ENCODE data around the gene SRM. TPM values are rescaled to one million over a fixed set of nuclear protein-coding genes. Genes with fewer than 3 reads are reported as not detected.

SRM gene
- total RNA-seq, 1 donor: 24.6 TPM

- DNase-seq (ENCODE audit: low read depth): no peak
- TF ChIP-seq, protein P1, sequence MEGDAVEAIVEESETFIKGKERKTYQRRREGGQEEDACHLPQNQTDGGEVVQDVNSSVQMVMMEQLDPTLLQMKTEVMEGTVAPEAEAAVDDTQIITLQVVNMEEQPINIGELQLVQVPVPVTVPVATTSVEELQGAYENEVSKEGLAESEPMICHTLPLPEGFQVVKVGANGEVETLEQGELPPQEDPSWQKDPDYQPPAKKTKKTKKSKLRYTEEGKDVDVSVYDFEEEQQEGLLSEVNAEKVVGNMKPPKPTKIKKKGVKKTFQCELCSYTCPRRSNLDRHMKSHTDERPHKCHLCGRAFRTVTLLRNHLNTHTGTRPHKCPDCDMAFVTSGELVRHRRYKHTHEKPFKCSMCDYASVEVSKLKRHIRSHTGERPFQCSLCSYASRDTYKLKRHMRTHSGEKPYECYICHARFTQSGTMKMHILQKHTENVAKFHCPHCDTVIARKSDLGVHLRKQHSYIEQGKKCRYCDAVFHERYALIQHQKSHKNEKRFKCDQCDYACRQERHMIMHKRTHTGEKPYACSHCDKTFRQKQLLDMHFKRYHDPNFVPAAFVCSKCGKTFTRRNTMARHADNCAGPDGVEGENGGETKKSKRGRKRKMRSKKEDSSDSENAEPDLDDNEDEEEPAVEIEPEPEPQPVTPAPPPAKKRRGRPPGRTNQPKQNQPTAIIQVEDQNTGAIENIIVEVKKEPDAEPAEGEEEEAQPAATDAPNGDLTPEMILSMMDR (IDR thresholded peaks at IDR 0.05; ENCODE audit: insufficient read depth, low read depth, low read length): no peak
Measured at GRCh38 chr1:11031624-11032262, 28.1 kb downstream of the SRM start.

DNA sequence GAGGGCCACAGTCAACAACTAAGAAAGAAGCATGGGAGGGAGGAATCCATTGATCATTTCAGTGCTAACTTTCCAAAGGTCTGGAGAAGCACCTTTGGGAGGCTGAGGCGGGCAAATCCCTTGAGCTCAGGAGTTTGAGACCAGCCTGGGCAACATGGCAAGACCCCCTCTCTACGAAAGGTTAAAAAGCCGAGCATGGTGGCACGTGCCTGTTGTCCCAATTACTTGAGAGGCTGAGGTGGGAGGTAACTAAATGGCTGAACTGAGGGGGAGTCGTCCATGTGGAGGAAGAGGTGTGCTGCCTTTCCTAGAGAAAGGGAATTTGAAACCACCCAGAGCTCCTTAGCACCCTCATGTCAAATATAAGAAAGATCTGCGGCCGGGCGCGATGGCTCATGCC lies 29.0 kb downstream of the SRM start:
- TF ChIP-seq, protein P1 (IDR thresholded peaks at IDR 0.05; ENCODE audit: insufficient read depth, low read depth, low read length): no peak
- H3K4me3 ChIP-seq (ENCODE audit: low read depth, low read length): no peak overlapping the region
- DNase-seq (ENCODE audit: low read depth): no peak

More at GRCh38 chr1:11031624-11032262, 28.1 kb downstream of the SRM start:
- no peak overlapping the region for H3K4me3 ChIP-seq (ENCODE audit: low read depth, low read length)

DNA sequence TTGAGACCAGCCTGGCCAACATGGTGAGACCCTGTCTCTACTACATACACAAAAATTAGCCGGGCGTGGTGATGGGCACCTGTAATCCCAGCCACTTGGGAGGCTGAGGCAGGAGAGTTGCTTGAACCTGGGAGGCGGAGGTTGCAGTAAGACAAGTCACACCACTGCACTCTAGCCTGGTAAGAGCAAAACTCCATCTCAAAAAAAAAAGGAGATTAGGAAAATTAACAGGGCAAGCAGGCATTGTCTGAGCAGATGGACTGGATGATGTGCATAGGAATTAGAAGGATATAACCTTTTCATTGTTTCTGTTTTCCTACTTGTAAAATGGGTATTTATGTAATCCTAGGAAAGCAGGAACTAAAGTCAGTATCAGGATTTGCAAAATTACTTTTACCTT lies 31.8 kb downstream of the SRM start:
- no peak for DNase-seq (ENCODE audit: low read depth)
- TF ChIP-seq, protein P1 (IDR thresholded peaks at IDR 0.05; ENCODE audit: insufficient read depth, low read depth, low read length): no peak
- no peak overlapping the region for H3K4me3 ChIP-seq (ENCODE audit: low read depth, low read length)

DNA sequence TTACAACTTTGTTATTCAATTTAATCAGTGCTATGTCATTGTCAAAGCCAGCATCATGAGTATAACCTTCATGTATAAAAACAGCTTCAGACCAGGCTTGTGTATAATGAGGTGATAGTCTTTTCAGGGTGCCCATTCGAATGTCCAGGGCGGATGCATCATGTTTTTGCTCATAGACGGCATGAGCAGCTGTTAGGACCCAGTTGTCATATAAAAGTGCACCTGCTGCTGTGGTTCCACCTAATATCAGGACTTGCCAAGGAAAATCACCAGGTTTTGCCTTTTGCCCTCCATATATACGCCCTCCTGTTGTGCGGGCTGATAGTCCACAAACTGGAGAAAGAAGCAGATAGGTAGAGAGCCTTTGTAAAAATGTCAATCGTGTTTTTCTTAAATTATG lies 32.5 kb downstream of the SRM start:
- DNase-seq (ENCODE audit: low read depth): no peak
- TF ChIP-seq, protein P1 (IDR thresholded peaks at IDR 0.05; ENCODE audit: insufficient read depth, low read depth, low read length): no peak
- no peak overlapping the region for H3K4me3 ChIP-seq (ENCODE audit: low read depth, low read length)

DNA sequence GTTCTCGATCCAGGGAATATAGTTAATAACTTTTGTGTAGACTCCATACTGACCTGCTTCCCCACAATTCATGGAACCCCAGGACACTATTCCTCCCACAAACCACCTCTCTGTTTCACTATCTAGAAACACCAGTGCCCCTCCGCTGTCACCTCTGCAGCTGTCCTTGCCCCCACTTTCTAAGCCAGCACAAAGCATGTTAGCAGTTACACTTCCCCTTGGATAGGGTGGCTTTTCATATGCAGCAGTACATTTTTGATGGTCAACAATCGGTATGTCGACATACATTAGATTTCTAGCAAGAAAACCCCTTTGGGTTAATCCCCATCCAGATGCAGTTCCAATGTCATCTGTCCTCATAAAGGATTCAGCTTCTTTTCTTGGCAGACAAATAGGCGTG lies 32.9 kb downstream of the SRM start:
- no peak for DNase-seq (ENCODE audit: low read depth)
- H3K4me3 ChIP-seq (ENCODE audit: low read depth, low read length): no peak overlapping the region
- TF ChIP-seq, protein P1 (IDR thresholded peaks at IDR 0.05; ENCODE audit: insufficient read depth, low read depth, low read length): no peak

GRCh38 chr1:11026052-11026451 lies 33.8 kb downstream of the SRM start:
- H3K4me3 ChIP-seq (ENCODE audit: low read depth, low read length): no peak overlapping the region
- DNase-seq (ENCODE audit: low read depth): no peak
- TF ChIP-seq, protein P1 (IDR thresholded peaks at IDR 0.05; ENCODE audit: insufficient read depth, low read depth, low read length): no peak

DNA sequence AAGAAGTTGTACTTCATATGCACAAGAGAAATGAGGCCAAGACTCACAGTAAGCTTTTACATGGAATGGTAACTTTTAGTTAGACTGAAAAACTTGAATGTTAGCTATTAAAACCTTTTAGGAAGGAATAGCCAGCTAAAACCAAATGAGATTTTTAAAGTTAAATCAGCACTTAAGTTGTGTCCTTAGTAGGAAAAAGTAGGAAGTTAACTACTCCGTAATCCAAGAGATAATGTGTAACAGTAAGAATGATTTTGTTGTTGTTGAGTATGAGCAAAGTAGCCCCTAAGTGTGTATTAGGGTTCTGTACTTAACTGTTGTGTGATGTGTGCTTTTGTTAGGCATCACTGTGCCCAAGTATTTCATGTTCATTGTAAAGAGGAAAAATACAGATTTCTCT lies 34.2 kb downstream of the SRM start:
- TF ChIP-seq, protein P1 (IDR thresholded peaks at IDR 0.05; ENCODE audit: insufficient read depth, low read depth, low read length): no peak
- no peak for DNase-seq (ENCODE audit: low read depth)
- H3K4me3 ChIP-seq (ENCODE audit: low read depth, low read length): no peak overlapping the region
